Loucy (cell line): ENCODE measurements around the gene USB1.

Experiments
- H2AFZ ChIP-seq: fragments of 200-600 bp; sonication (generic); 2 replicates; pipeline ENCODE4 v1.6.0; 2016; ENCODE audit warnings: antibody characterized with exemption, mild to moderate bottlenecking, low read length, moderate library complexity
- H3F3A ChIP-seq: fragments of 200-600 bp; 2 replicates; pipeline ENCODE4 v1.6.0; 2016; ENCODE audit warnings: antibody characterized with exemption, low read depth, mild to moderate bottlenecking
- H3K27me3 ChIP-seq: fragments of 200-600 bp; sonication (generic); 2 replicates; pipeline ENCODE4 v1.6.1; 2014; ENCODE audit warnings: low read length, mild to moderate bottlenecking; ENCODE audit not compliant: insufficient read depth, poor library complexity, severe bottlenecking
- H3K36me3 ChIP-seq: fragments of 200-600 bp; sonication (generic); 2 replicates; pipeline ENCODE4 v1.6.1; 2016; ENCODE audit warnings: low read length; ENCODE audit not compliant: insufficient read depth
- H3K4me1 ChIP-seq: fragments of 200-600 bp; sonication (generic); 2 replicates; pipeline ENCODE4 v1.5.1; 2014; ENCODE audit warnings: low read length, mild to moderate bottlenecking; ENCODE audit not compliant: insufficient read depth, poor library complexity, severe bottlenecking
- H3K4me2 ChIP-seq: fragments of 200-600 bp; sonication (generic); 2 replicates; pipeline ENCODE4 v1.6.0; 2014; ENCODE audit warnings: antibody characterized with exemption, low read length, low read depth, mild to moderate bottlenecking; ENCODE audit not compliant: poor library complexity, severe bottlenecking
- H3K4me3 ChIP-seq: fragments of 200-600 bp; sonication (generic); 2 replicates; pipeline ENCODE4 v1.5.1; 2014; ENCODE audit warnings: low read length, mild to moderate bottlenecking, mixed read lengths; ENCODE audit not compliant: poor library complexity, severe bottlenecking
- H3K79me2 ChIP-seq: fragments of 200-600 bp; sonication (generic); 2 replicates; pipeline ENCODE4 v1.6.1; 2014; ENCODE audit warnings: low read length; ENCODE audit not compliant: insufficient read depth
- H3K9ac ChIP-seq: fragments of 200-600 bp; sonication (generic); 2 replicates; pipeline ENCODE4 v1.6.0; 2014; ENCODE audit warnings: mild to moderate bottlenecking, low read depth, low read length, moderate library complexity; ENCODE audit not compliant: poor library complexity, severe bottlenecking
- H3K9me2 ChIP-seq: fragments of 200-600 bp; sonication (generic); replicated peaks from 2 replicates; pipeline ENCODE4 v1.6.1; 2016; ENCODE audit warnings: low read depth, low read length, mixed read lengths
- H3K9me3 ChIP-seq: fragments of 200-600 bp; sonication (generic); 2 replicates; pipeline ENCODE4 v1.6.1; 2014; ENCODE audit warnings: mild to moderate bottlenecking, antibody characterized with exemption, low read length, low read depth; ENCODE audit not compliant: insufficient read depth
- H4K20me1 ChIP-seq: fragments of 200-600 bp; sonication (generic); 2 replicates; pipeline ENCODE4 v1.6.0; 2014; ENCODE audit warnings: antibody characterized with exemption, low read length, mild to moderate bottlenecking; ENCODE audit not compliant: insufficient read depth, poor library complexity, severe bottlenecking
- CTCF ChIP-seq: fragments of 200-600 bp; sonication (generic); conservative IDR thresholded peaks from 2 replicates; pipeline ENCODE4 v1.5.1; 2014; ENCODE audit warnings: mild to moderate bottlenecking, antibody characterized with exemption, low read length
- EZH2phosphoT487 ChIP-seq: fragments of 200-600 bp; IDR thresholded peaks from 2 replicates; pipeline ENCODE4 v1.6.1; 2018; ENCODE audit warnings: antibody characterized with exemption, mild to moderate bottlenecking, moderate library complexity, borderline replicate concordance

Gene USB1

GRCh38 chr16:57981636-57982035 is 19.6 kb upstream of the USB1 start:
- no peaks in the 10 kb centered on the region for H3K79me2 ChIP-seq
- H3F3A ChIP-seq, result no peaks in the 10 kb centered on the region
- H2AFZ ChIP-seq, result no peak overlapping the region
- no peaks in the 10 kb centered on the region for H4K20me1 ChIP-seq
- no peaks in the 10 kb centered on the region for H3K9me2 ChIP-seq
- no peaks in the 10 kb centered on the region for H3K4me1 ChIP-seq
- H3K27me3 ChIP-seq, result no peaks in the 10 kb centered on the region
- no peak overlapping the region for H3K4me2 ChIP-seq
- no peak overlapping the region for H3K9ac ChIP-seq
- H3K9me3 ChIP-seq, result no peaks in the 10 kb centered on the region
- no peak overlapping the region for H3K4me3 ChIP-seq
- TF ChIP-seq EZH2phosphoT487 (no peak), CTCF (no peak)
- H3K36me3 ChIP-seq, result no peaks in the 10 kb centered on the region

- Histone ChIP-seq H4K20me1 (no peaks in the 10 kb centered on the region), H3K9me2 (no peaks in the 10 kb centered on the region), H2AFZ (no peak overlapping the region), H3K79me2 (no peaks in the 10 kb centered on the region), H3K27me3 (no peaks in the 10 kb centered on the region), H3K36me3 (no peaks in the 10 kb centered on the region), H3K9me3 (no peaks in the 10 kb centered on the region), H3K4me3 (no peak overlapping the region), H3F3A (no peaks in the 10 kb centered on the region), H3K4me2 (no peak overlapping the region), H3K4me1 (no peaks in the 10 kb centered on the region), H3K9ac (no peak overlapping the region)
- TF ChIP-seq EZH2phosphoT487 (no peak), CTCF (no peak)
Measured at GRCh38 chr16:57982385-57982784, 18.8 kb upstream of the USB1 start.

GRCh38 chr16:57984443-57985203 is 16.6 kb upstream of the USB1 start:
- H3K4me3 ChIP-seq, result no peak overlapping the region
- no peaks in the 10 kb centered on the region for H3K9me2 ChIP-seq
- no peaks in the 10 kb centered on the region for H3K27me3 ChIP-seq
- no peaks in the 10 kb centered on the region for H3K79me2 ChIP-seq
- H3K4me1 ChIP-seq, result no peaks in the 10 kb centered on the region
- H3K9me3 ChIP-seq, result no peaks in the 10 kb centered on the region
- no peak overlapping the region for H3K9ac ChIP-seq
- TF ChIP-seq CTCF (no peak), EZH2phosphoT487 (no peak)
- no peaks in the 10 kb centered on the region for H3K36me3 ChIP-seq
- no peaks in the 10 kb centered on the region for H4K20me1 ChIP-seq
- H3K4me2 ChIP-seq, result no peak overlapping the region
- H2AFZ ChIP-seq, result no peak overlapping the region
- no peaks in the 10 kb centered on the region for H3F3A ChIP-seq
